Effector memory CD4-positive, alpha-beta T cell (primary cell): ENCODE data around the gene TBX10.
"Not testable (repeated sequence)": the region's sequence is repeated elsewhere in the genome, so short reads cannot be mapped to it uniquely, and the experiment has no call there.

Experiments used
- DNase-seq, 3 donors: peaks; one replicate each; pipeline ENCODE4 v3.0.0-alpha.2; 2020
- H3K27ac ChIP-seq: 2 replicates; pipeline ENCODE4 v1.7.0; 2013; ENCODE audit warnings: mild to moderate bottlenecking, low read length, moderate library complexity; ENCODE audit not compliant: insufficient read depth, poor library complexity, severe bottlenecking
- H3K27me3 ChIP-seq: replicated peaks from 2 replicates; pipeline ENCODE4 v1.7.0; 2013; ENCODE audit warnings: mild to moderate bottlenecking, low read length; ENCODE audit not compliant: insufficient read depth, control insufficient read depth, poor library complexity, severe bottlenecking
- H3K36me3 ChIP-seq: 2 replicates; pipeline ENCODE4 v1.7.0; 2013; ENCODE audit warnings: mild to moderate bottlenecking, low read length, moderate library complexity; ENCODE audit not compliant: control insufficient read depth, insufficient read depth
- H3K4me1 ChIP-seq: 2 replicates; pipeline ENCODE4 v1.7.0; 2013; ENCODE audit warnings: low read length, mild to moderate bottlenecking; ENCODE audit not compliant: control insufficient read depth, insufficient read depth, poor library complexity, severe bottlenecking
- H3K4me3 ChIP-seq: 2 replicates; pipeline ENCODE4 v1.7.0; 2013; ENCODE audit warnings: low read length, low read depth, mild to moderate bottlenecking; ENCODE audit not compliant: insufficient read depth, poor library complexity, severe bottlenecking
- H3K9me3 ChIP-seq: 2 replicates; pipeline ENCODE4 v1.7.0; 2013; ENCODE audit warnings: mild to moderate bottlenecking, low read length, moderate library complexity; ENCODE audit not compliant: control insufficient read depth

The TBX10 gene

GRCh38 chr11:67644472-67645418 lies 5.2 kb upstream of the TBX10 start:
- no peaks in the 10 kb centered on the region for H3K36me3 ChIP-seq
- H3K9me3 ChIP-seq, result no peaks in the 10 kb centered on the region
- no peak overlapping the region for H3K4me3 ChIP-seq
- no peak for DNase-seq
- no peaks in the 10 kb centered on the region for H3K27me3 ChIP-seq
- H3K27ac ChIP-seq, result no peak overlapping the region
- peaks cover 16% of the 10 kb centered on the region for H3K4me1 ChIP-seq

DNA sequence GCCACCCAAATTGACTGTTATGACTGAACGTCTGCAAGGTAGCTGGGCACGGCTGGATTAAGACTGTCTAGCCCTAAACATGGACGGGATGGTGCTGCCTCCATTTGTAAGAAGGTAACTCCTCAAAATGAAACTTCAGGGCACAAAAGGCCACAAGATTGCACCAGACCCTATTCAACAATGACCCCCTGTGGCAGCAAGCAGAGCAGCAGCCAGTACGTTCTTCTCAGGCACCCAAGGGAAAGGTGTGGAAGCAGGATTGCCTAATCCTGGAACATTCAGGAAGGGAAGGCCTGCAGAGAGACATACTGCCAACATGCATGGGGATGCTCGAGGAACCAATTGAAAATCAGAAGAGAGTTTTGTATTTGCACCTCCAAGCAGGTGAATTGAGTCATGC lies 4.5 kb upstream of the TBX10 start:
- H3K27me3 ChIP-seq, result no peaks in the 10 kb centered on the region
- no peak overlapping the region for H3K27ac ChIP-seq
- H3K36me3 ChIP-seq, result no peaks in the 10 kb centered on the region
- H3K9me3 ChIP-seq, result no peaks in the 10 kb centered on the region
- H3K4me1 ChIP-seq, result peaks cover 16% of the 10 kb centered on the region
- H3K4me3 ChIP-seq, result no peak overlapping the region
- DNase-seq, result no peak

- Histone ChIP-seq H3K9me3 (no peaks in the 10 kb centered on the region), H3K4me3 (no peak overlapping the region), H3K27ac (no peak overlapping the region), H3K4me1 (peaks cover 12% of the 10 kb centered on the region), H3K27me3 (no peaks in the 10 kb centered on the region), H3K36me3 (no peaks in the 10 kb centered on the region)
- no peak for DNase-seq
Measured at GRCh38 chr11:67642173-67643120, 2.9 kb upstream of the TBX10 start.

DNA sequence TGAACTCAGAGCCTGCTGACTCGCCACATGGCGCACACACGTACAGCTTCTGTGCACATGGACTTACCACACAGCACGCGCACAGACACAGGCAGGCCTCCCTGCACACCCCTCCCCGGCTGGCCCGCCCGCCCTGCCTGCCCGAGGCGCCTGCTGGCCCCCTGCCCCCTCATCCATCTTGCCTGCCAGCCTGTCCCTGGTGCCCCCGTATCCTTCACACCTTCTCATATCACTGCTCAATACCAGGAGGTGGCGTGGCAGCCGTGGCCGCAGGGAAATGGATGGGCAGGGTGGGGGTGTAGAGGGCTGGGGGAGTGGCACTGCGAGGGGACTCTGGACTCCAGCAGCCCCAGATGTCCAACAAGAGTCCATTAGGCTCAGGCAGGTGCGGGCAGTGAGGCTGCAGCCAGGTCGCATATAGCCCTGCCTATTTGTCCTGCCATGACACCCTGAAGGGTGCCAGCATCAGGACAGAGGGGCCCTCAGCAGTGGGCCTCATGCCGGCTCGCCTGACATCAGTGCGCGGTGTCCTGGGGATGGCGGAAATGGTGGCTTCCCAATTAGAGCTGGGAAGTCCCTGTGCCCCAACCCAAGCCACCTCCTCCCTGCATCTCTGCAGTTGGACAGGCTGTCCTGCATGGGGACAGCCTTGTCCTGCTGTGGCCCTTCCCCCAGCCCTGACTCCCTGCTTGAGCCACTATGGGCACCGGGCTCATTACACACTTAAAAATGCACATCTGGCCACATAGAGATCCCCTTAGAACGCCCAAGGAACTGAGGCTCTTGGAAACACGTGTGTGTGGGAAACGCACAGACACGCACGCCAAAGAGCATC lies 2.0 kb upstream of the TBX10 start:
- Histone ChIP-seq H3K4me1 (peaks cover 5% of the 10 kb centered on the region), H3K4me3 (no peak overlapping the region), H3K27ac (no peak overlapping the region), H3K9me3 (no peaks in the 10 kb centered on the region), H3K27me3 (no peaks in the 10 kb centered on the region), H3K36me3 (no peaks in the 10 kb centered on the region)
- DNase-seq, result no peak

DNA sequence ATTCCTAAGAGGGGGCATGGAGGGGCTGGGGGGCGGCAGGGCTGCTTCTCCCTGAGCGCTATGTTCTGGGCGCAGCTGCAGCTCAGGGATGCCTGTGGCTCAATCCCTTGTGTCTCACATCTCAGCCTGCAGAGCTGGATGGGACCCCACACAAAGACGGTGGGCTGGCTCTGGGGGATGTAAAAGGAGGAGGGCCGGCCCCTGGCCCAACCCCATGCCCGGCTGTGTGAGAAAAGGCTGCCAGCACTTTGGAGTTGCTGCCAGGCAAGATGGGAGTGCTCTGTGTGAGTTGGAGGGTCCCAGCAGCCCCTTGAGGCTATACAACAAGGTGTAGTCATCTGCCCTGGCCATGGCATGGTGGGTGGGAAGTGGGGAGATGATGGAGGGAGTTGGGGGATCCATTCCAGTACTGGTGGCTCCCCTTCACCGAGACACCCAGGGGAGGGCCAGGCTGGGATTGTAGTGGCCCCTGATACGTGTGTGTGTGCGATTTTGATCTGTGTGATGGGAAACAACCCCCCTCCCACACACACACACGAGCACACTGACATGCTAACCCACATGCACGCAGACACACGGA lies 1.3 kb upstream of the TBX10 start:
- Histone ChIP-seq H3K4me1 (no peaks in the 10 kb centered on the region), H3K9me3 (no peaks in the 10 kb centered on the region), H3K4me3 (no peak overlapping the region), H3K27me3 (no peaks in the 10 kb centered on the region), H3K36me3 (no peaks in the 10 kb centered on the region), H3K27ac (no peak overlapping the region)
- no peak for DNase-seq

- no peaks in the 10 kb centered on the region for H3K9me3 ChIP-seq
- no peak overlapping the region for H3K4me3 ChIP-seq
- peak in 2 of 3 donors; percentile 25 to 48 for DNase-seq
- no peaks in the 10 kb centered on the region for H3K4me1 ChIP-seq
- no peaks in the 10 kb centered on the region for H3K27me3 ChIP-seq
- no peak overlapping the region for H3K27ac ChIP-seq
- no peaks in the 10 kb centered on the region for H3K36me3 ChIP-seq
Measured at GRCh38 chr11:67640021-67640757, 626 bp upstream of the TBX10 start.

DNA sequence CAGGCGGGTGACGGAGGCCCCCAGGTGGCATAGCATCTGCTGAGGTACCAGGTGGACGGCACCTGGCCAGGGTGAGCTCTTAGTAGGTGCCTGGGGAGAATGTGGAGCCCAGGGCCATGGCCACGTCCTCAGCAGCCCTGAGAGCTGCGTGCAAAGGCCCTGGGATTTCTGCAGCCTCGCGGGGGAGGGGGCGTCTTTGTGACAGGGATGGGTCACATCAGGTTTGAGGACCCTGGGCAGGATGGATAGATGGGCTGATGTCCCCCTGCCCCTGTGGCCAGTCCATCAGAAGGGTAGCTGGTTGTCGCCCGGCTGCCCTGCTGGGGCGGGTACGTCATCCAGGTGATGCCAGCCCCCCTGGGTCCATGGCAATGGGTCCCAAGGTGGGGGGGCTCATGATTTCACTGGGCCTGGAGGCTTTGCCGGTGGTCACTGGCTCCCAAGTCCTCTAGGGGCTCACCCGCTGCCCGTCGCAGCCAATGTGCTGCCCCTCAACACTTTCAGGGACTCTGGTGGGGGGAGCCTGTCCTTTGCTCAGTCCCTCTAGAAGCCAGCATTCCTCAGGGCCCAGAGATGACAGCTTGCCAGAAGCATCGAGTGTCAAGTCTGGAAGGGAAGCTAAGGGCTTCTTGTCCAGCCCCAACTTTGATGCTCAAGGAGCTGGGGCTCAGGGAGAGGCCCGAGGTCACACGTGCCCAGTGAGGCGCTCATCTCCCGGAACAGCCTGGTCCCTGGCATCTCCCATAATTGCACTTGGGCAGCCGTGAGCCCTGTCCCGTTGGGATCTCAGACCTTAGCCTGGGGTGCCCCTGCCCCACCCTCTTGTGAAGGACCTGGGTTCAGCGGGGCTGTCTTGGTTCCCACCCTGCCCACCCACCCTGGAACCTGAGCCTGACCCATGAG lies 777 bp downstream of the TBX10 start:
- Histone ChIP-seq H3K36me3 (no peaks in the 10 kb centered on the region), H3K27ac (no peak overlapping the region), H3K4me3 (no peak overlapping the region), H3K4me1 (no peaks in the 10 kb centered on the region), H3K27me3 (no peaks in the 10 kb centered on the region), H3K9me3 (no peaks in the 10 kb centered on the region)
- DNase-seq, result no peak

DNA sequence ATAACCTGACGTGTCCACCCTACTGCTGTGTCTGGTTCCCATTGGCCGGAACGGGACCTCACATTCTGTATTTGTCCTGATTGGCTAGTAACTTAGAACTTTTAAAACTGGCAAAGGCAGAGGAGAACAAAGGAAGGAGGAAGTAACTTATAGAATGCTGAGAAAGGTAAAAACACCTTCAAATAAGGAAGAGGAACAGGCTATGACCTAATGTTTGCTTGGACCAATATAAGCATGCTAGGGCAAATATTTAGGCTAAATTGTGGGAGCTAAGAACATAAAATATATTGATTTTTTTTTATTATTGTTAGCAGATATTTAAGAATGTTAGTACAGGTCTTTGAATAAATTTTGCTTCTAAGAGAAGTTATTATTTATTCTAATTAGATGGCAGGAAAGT lies 2.1 kb downstream of the TBX10 start:
- not testable (repeated sequence) for H3K4me1 ChIP-seq, H3K36me3 ChIP-seq, H3K27me3 ChIP-seq, H3K9me3 ChIP-seq, H3K27ac ChIP-seq, H3K4me3 ChIP-seq, DNase-seq
